CD4-positive, alpha-beta T cell treated with Interleukin-4 for 4 hours (primary cell): Measurements from ENCODE around the gene OTUB1.

Experiments
- DNase-seq: peaks from one replicate; pipeline ENCODE4 v3.0.0-alpha.2; 2020

OTUB1 gene

DNA sequence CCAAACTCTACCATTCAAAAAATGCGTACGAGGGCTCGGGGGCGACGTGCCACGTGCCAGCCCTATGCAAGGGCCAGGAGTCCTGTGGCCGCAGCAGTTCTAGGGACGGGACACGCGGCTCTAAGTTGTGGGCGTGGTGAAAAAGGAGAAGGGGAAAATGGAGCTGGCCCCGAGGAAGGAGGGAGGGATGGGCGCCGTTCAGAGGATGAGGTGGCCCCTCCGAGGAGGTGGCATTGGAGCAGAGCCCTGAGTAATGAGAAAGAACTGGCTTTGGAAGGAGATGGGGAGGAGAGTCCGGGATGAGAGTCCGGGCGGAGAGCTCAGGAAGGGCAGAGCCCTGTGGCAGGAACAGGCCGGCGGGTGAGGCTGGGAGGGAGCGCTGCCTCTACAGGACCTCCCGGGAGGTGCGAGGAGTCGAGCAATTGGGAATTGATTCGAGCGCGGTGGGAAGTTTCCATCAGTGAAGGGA, 21.0 kb downstream of the OTUB1 start:
- DNase-seq: no peak

DNA sequence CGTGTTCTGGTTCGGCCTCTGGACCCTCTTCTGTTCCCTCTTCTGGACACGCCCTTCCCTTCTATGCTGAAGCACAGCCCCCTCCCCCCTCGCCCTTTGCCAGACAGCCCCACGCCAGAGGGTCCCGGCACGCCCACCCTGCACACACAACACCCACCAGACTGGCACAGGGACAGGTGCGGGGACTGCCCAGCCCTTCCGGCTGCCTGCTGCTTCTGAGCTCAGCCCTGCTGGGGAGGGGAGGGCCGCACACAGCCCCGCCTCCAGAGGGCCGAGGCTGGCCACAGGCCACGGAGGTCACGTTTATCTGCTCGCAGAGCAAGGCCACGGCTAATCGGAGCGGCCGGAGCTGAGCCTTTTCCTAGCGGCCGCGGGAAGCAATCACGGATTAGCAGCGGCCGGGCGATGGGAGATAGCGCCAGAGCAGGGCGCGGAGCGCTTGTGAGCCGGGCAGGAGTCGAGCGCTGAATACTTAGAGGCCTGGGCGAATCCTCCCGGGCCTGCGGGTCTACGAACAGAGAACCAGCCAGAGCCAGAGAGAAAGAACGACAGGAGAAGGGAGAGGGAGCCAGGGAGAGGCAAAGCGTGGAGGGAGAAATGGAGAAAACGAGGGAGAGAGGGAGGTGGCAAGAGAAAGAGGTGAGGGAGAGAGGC, 21.5 kb downstream of the OTUB1 start:
- no peak for DNase-seq

DNA sequence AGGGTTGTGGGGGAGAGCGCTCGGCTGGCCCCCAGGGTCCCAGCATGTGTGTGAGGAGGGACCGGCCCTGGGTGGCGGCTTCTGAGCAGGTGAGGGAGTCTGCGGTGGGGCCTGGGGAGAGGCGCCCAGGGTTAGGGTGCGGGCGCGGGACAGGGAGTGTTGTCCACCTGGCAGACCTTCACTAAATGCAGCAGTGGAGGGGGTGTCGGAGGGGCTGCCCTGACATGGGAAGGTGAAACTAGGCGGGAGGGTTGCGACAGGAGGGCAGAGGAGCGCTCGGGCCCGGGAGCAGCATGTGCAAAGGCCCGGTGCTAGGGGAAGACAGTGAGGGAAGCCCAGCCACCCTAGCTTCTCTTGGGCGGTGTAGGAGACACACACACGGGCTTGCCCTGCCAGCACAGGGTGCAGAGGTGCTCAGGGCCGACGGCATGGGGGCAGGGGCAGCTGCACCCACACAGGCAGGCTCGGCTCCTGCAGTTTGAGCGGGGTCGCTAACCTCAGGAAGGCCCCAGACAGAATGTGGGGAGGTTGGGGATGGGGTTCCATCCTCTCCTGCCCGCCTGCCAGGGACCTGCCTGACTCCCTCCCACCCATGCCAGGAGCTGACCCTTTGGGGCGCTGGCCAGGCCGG, 22.2 kb downstream of the OTUB1 start:
- no peak for DNase-seq

DNA sequence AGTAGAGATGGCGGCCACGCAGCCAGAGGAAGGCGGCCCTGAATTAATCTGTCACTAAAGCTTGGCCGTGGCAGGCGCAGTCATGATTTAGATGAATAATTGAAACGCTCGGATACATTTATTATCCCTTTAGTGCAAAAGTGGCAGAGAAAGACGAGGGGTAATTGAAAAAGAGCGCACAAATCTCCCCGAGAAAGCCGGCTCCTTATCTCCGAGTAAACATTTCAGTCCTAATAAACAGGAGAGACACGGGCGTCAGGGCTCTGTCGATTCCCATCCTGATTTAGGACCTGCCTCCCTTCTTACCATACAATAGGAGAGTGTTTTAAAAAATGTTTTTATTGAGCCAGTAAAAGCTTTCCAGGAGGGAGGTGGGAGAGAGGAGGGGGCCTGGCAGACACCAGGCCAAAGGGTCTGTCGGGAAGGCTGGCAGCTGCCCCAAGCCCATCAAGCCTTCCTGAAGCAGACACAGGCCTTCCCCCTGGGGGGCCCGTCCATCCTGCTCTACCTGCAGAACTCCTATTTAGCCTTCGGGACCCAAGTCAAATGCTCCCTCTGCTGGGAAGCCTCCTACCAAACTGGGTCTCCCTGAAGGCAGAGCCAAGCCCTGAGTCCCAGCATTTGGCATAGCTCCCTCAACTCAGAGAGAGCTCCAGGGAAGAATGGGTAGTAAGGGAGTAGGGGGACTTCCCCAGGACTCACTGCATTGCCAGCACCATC, 22.8 kb downstream of the OTUB1 start:
- no peak for DNase-seq

- DNase-seq: no peak
These were observed 23.5 kb downstream of the OTUB1 start for GRCh38 chr11:64009710-64010109.

DNA sequence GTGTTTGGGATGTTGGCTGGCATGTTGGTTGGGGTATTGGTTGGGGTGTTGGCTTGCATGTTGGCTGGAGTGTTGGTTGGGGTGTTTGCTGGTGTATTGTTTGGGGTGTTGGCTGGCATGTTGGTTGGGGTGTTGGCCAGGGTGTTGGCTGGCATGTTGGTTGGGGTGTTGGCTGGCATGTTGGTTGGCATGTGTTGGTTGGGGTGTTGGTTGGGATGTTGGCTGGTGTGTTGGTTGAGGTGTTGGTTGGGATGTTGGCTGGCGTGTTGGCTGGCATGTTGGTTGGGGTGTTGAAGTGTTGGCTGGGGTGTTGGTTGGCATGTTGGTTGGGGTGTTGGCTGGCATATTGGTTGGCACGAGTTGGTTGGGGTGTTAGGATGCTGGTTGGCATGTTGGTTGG, 24.5 kb downstream of the OTUB1 start:
- no peak for DNase-seq

- no peak for DNase-seq
These were observed 25.1 kb downstream of the OTUB1 start for GRCh38 chr11:64011371-64011770.

DNA sequence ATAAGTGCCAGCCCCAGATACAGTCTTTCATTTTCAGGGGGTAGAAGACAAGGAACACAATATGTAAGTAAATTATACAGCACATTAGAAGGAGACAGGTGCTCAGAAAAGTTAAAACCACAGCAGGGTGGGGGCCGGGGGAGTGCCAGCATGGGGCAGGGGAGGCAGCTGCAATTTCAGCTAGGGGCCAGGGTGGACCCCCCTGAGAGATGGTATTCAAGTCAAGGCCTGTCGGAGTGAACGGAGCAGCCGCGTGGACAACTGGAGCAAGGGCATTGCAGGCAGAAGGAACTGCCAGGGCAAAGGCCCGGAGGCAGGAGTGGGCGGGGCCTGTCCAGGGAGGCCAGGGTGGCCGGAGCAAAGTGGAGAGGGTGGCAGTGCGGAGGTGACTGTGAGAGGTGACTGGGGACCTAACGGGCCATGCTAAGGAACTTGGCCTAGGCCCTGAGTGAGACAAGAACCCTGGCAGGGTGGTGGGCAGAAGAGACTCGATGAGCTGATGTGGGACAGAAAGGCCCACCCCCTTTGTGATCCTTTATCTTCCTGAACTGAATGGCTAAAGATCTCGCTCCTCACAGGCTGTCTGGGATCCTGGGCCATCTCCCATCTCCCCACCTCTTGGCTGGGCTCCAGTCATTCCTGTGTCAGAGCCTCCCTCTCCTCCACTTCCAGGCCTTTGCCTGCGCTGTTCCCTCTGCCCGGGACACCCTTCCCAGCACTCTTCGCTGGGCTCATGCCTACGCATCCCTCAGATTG, 27.1 kb downstream of the OTUB1 start:
- DNase-seq: no peak

- DNase-seq: no peak
These were observed 28.1 kb downstream of the OTUB1 start for GRCh38 chr11:64014356-64014755.

DNA sequence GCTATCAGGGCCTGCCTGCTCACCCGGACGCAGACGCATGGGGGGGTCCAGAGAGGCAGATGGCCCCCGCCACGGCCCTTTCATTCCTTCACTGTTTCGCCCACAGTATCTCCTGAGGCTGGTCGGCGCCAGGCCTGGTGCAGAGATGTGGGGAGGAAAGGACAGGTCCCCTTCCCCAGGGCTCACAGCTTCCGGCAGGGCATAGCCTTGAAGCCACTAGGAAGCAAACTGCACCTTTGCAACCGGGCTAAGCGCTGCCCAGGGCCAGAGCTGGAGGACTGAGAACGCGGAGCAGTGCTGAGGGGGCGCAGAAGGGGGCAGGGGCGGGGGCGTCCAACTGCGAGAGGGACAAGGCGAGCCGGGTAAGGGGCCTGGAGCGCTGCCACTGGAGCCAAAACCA, 29.3 kb downstream of the OTUB1 start:
- no peak for DNase-seq

GRCh38 chr11:64015935-64016845, 30.0 kb downstream of the OTUB1 start:
- no peak for DNase-seq

GRCh38 chr11:64017945-64018224, 31.6 kb downstream of the OTUB1 start:
- no peak for DNase-seq

- DNase-seq: no peak
These were observed 32.1 kb downstream of the OTUB1 start for GRCh38 chr11:64018310-64018709.

DNA sequence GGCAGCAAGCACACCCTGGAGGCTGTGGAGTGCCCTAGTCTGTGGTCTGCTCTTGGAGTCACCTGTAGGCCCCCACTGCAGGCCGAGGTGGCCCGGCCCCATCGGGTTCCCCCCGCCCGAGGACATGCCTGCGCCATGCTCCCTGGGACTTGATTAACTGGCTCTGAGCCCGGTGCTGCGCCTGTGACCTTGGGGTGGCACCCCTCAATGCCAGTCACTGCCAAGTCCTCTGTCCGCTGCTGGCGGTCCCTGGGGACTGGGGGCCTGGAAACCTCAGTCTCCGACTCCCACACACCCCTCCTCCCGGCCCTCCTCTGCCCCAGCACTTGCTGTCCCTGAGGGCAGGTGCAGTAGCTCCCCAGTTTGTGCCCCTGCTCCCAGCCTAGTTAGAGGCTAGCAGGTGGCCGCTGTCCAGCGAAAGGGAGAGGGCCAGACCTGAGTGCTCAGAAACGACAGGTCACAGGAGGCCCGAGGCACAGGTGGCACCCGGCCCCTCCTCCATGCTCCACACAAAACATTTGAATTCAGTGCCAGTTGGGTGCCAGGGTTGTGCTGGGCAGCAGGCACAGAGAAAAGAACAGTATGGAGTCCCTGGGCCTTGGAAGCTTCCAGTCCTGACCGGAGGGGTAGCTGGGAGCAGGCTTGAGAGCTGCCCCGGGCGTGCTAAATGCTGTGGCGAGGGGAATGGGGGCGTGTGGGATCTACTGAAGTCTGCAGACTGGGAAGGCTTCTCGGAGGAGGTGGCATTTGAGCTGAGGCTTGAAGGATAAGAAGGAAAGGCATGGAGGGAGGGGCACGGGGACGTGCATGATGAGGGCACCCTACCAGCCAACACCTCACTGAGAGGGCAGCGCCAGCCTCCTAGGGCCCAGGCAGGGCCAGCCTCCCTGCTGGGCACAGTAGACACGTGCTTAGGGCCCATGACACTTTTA, 33.1 kb downstream of the OTUB1 start:
- no peak for DNase-seq

GRCh38 chr11:64020976-64021756, 34.9 kb downstream of the OTUB1 start:
- DNase-seq: no peak

DNA sequence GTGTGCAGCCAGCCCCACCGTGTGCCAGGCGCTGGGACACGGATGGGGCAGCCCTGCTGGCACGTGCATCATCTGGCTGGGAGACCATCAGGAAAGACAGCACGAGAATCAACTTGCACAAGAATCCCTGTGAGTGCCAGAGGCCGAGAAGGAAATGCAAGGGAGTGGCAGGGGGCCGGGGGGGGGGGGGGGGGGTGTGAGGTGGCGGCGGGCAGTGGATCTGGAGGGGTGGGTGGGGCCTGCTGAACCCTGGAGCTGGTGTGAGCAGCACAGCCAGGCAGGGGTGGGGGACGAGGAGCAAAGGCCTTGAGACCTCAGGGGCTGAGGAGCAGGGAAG, 35.5 kb downstream of the OTUB1 start:
- no peak for DNase-seq

GRCh38 chr11:64022125-64022784, 36.0 kb downstream of the OTUB1 start:
- no peak for DNase-seq

DNA sequence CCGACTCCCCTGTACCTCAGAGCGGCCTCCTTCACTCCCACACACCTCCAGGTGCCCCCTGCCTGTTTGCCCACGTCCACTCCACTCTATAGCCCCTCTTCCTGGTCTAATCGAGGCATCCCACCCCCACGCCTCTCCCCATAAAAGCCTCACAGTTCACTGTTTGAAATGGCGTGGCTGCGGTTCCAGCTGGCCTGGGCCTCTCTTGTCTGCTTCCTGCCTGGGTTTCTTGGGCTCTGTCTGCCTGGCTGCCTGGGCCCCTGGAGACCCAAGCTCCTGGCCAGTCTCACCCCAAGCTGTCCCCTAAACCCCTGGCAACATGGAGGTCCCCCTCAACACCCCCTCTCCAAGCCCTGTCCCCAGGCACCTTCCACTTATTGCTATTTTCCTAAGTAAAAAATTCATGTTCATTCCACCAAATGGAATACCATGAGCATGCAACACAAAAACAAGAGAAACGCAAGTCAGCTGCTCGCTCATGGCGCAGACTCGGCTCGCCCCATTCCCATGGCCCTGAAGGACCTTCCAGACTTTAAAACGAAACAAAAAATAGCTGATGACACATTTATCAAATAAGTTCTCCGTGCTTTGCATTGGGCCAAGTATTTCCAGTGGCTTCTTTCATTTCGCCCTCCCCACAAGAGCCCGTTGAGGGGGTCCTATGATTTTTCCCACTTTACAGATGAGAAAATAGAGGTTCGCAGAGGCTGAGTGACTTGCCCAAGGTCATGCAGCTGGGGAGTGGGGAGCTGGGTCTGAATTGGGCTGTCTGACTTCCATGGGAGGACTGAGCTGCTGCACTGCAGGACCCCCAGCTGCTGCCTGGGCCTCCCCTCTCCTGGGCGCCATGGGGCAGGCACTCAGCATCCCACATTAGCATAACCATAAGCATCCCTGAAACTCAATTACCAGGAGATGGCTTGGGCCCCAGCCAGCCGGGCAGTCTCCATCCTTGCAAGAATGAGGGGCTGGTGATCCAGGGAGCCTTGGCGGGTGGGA, 37.8 kb downstream of the OTUB1 start:
- DNase-seq: no peak

GRCh38 chr11:64025205-64025604, 39.0 kb downstream of the OTUB1 start:
- DNase-seq: no peak
